Middle frontal gyrus (tissue), 1 donor: Measurements from ENCODE around the gene SIGLEC12.
"Not testable (repeated sequence)": the region's sequence is repeated elsewhere in the genome, so short reads cannot be mapped to it uniquely, and the experiment has no call there.

Source experiments
- DNase-seq: peaks from one replicate; pipeline ENCODE4 v3.0.0-alpha.2; 2015; ENCODE audit warnings: low spot score; ENCODE audit errors: extremely low spot score

Gene SIGLEC12

DNA sequence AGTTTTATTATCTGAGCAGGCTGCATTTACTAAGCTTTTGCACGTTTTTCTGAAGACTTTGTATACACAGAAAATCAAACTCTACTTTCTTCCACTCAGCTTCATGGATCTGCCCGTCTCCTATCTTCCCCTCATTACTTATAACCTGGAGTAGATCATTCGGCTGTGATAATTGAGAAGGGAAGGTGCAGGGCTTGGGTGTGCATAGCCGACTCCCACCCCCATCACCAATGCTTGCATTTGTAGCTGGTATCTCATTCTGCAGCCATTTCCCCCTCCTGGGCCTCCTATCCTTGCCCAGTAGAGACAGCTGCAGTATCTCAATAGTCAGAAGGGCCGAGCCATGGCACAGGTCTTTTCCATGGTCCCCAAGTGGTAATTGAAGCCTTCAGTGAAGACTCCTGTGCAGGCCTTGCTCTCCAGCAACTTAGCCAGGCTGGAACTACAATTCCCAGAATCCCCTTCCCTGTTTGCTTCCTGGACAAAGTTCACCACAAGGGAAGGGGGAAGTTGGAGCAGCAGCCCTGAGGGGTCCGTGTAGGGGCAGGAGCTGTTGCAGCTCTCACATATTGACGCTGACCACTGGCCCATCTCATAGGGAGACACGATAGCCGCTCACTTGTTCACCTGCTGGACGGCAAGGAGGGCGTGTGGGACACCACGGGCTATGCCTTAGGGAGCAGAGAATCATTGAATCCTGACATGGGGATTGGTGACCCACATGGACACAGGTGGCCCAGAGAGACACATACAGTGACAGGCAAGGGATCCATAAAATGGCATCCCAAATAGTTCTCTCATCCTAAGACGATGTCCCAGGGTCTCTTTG, 41.2 kb downstream of the SIGLEC12 start:
- DNase-seq, result no peak

DNA sequence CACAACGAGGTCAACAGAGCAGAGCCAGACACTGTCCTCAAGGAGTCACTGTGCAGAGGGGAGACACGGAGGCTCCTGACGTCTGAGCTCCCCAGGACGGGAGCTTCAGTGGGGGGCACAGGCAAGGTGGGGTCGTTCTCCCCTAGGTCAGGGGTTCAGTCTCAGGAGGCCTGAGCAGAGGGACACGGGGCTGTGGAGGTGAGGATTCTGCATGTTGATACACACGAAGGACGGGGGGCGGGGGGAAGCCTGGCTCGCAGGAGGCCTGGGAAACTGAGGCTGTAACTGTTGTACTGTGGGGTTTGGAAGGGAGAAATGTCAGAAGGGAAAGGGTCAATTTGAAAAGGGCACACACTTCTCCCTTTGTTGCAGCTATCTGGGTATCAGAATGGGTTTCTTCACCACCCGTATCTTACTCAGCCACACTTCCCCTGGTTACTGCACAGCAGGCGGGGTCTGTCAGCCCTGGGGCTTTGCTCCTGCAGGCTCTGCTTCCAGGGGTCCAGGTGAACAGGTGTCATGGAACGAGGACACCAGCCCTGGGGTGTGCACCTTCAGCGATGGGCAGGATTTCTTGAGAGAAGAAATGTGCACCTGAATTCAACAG, 42.6 kb downstream of the SIGLEC12 start:
- DNase-seq, result no peak

GRCh38 chr19:51458051-51458645, 43.5 kb downstream of the SIGLEC12 start, which contains the start of gene SIGLEC8:
TSS of gene SIGLEC8 (minus strand) at chr19:51458454. CDS start at chr19:51458387, 67 bp downstream.
- no peak for DNase-seq

GRCh38 chr19:51457351-51458013, 44.1 kb downstream of the SIGLEC12 start:
- no peak for DNase-seq

- DNase-seq, result no peak
Observed at GRCh38 chr19:51456541-51457290, 44.9 kb downstream of the SIGLEC12 start.

- DNase-seq, result no peak
Observed at GRCh38 chr19:51450730-51451307, 50.8 kb downstream of the SIGLEC12 start.

- no peak for DNase-seq
Observed at GRCh38 chr19:51448411-51449016, 53.1 kb downstream of the SIGLEC12 start.

GRCh38 chr19:51448011-51448410, 53.6 kb downstream of the SIGLEC12 start:
- no peak for DNase-seq

- not testable (repeated sequence) for DNase-seq
Observed at GRCh38 chr19:51447510-51447909, 54.1 kb downstream of the SIGLEC12 start.

DNA sequence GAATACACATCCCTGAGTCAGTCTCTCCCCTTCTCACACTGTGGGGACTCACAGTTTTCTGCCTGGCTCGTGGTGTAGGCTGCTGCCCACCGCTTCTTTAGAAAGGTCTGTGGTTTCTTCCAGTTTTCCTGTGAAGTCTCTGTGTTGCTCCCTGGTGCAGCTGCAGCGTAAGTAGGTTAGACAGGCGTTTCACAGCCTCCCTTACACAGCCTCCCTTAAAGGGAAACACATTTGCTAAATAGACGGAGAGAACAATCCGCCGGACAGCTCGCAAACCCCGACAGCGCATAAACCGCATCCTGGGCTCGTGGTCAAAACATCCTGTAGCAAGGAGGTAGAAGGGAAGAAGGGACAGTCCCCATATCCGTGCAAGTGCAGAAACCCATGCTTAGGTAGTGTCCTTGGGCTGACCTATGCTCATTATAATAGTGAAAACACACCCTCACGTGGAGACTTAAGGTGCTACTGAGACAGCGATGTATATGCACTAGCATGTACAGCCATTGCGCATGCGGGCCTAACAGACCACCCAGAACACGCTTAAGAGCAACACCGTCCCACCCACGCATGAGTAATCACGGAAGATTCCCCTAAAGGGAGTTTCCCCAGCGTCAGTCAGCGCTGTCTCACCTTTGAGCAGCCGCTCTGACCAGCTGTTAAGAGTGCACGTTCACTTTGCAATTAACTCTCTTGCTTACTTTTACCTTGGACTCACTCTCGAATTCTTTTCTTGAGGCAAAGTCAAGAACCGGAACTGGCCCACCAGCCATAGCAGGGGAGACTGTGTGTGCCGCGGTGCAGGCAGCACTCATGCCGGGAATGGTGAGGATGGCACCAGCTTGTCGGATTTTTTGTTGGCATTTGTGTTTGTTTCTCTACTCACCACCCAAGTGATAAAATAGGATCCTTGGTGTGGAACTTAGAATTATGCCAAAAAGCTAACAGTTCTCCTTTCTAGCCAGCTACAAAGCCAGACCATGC, 59.9 kb downstream of the SIGLEC12 start:
- no peak for DNase-seq
